HEK293 (cell line): ENCODE results near the gene KRABD2.
A peak's percentile ranks its signal among the peaks of the same experiment; 100 is the strongest.

Experiments used
- CTCF ChIA-PET: fragments of 350-600 bp; formaldehyde crosslinking; extraction: SDS; loops from one replicate; lab custom pipeline; 2021; ENCODE audit warnings: antibody characterized with exemption; lab: Yijun Ruan, JAX
- POLR2A ChIA-PET: fragments of 300-600 bp; formaldehyde crosslinking; extraction: SDS; loops from one replicate; lab custom pipeline; 2020; ENCODE audit warnings: antibody characterized with exemption, inconsistent platforms; lab: Yijun Ruan, JAX
- H3K27ac ChIP-seq: fragments of 200-500 bp; sonication (Bioruptor generic); 2 replicates; pipeline ENCODE4 v1.5.1; 2014; ENCODE audit warnings: low read depth, low read length, control low read depth, inconsistent platforms; ENCODE audit errors: extremely low read depth
- H3K36me3 ChIP-seq, 2 experiments: fragments of 200-500 bp in 1 of 2; sonication (Bioruptor generic) in 1 of 2; 1 replicate in 1 of 2; 2 replicates in 1 of 2; pipeline ENCODE4 v1.5.1; 2014 to 2017; ENCODE audit warnings: inconsistent platforms in 2 of 2, low read length in 2 of 2; ENCODE audit not compliant: control insufficient read depth in 2 of 2, insufficient read depth in 1 of 2
- H3K4me1 ChIP-seq: fragments of 200-500 bp; sonication (Bioruptor generic); 2 replicates; pipeline ENCODE4 v1.5.1; 2014; ENCODE audit warnings: mild to moderate bottlenecking, low read length, inconsistent platforms; ENCODE audit not compliant: control insufficient read depth, insufficient read depth
- H3K4me3 ChIP-seq: 2 replicates; pipeline ENCODE4 v1.5.1; 2011; ENCODE audit warnings: low read depth, mild to moderate bottlenecking, control low read depth, low read length, moderate library complexity
- H3K9me3 ChIP-seq: fragments of 200-500 bp; sonication (Bioruptor generic); 2 replicates; pipeline ENCODE4 v1.5.1; 2014; ENCODE audit warnings: low read depth, low read length, inconsistent platforms; ENCODE audit not compliant: control insufficient read depth, insufficient read depth
- EGR2 ChIP-seq: fragments of 450-650 bp; formaldehyde crosslinking; IDR thresholded peaks from 2 replicates; pipeline ENCODE4 v1.5.1; 2016; ENCODE audit warnings: low read depth, missing biosample characterization, missing genetic modification characterization
- HOXA7 ChIP-seq: sonication (generic); formaldehyde crosslinking; IDR thresholded peaks from 2 replicates; pipeline ENCODE4 v1.8.1; 2022; ENCODE audit warnings: missing genetic modification reagents, borderline replicate concordance
- KLF16 ChIP-seq: fragments of 450-650 bp; formaldehyde crosslinking; IDR thresholded peaks from 2 replicates; pipeline ENCODE4 v1.5.1; 2017; ENCODE audit warnings: missing biosample characterization, missing genetic modification characterization
- OSR2 ChIP-seq: fragments of 450-650 bp; formaldehyde crosslinking; IDR thresholded peaks from 2 replicates; pipeline ENCODE4 v1.5.1; 2016; ENCODE audit warnings: missing biosample characterization, missing genetic modification characterization
- ZFHX2 ChIP-seq: fragments of 450-650 bp; formaldehyde crosslinking; conservative IDR thresholded peaks from 2 replicates; pipeline ENCODE4 v1.5.1; 2016; ENCODE audit warnings: missing biosample characterization, missing genetic modification characterization
- ZNF140 ChIP-seq: fragments of 450-650 bp; formaldehyde crosslinking; IDR thresholded peaks from 2 replicates; pipeline ENCODE4 v1.5.1; 2016; ENCODE audit warnings: missing biosample characterization, missing genetic modification characterization
- ZNF335 ChIP-seq: fragments of 450-650 bp; formaldehyde crosslinking; conservative IDR thresholded peaks from 2 replicates; pipeline ENCODE4 v1.5.1; 2016; ENCODE audit warnings: missing biosample characterization, missing genetic modification characterization
- ZNF394 ChIP-seq: fragments of 450-650 bp; formaldehyde crosslinking; IDR thresholded peaks from 2 replicates; pipeline ENCODE4 v1.5.1; 2016; ENCODE audit warnings: missing biosample characterization, missing genetic modification characterization, mild to moderate bottlenecking, moderate library complexity, borderline replicate concordance
- ZNF48 ChIP-seq: fragments of 450-650 bp; formaldehyde crosslinking; IDR thresholded peaks from 2 replicates; pipeline ENCODE4 v1.5.1; 2016; ENCODE audit warnings: missing biosample characterization, missing genetic modification characterization
- ZNF529 ChIP-seq: fragments of 450-650 bp; formaldehyde crosslinking; IDR thresholded peaks from 2 replicates; pipeline ENCODE4 v1.5.1; 2017; ENCODE audit warnings: missing genetic modification characterization, missing biosample characterization; ENCODE audit not compliant: insufficient replicate concordance
- ZNF629 ChIP-seq: fragments of 450-650 bp; formaldehyde crosslinking; IDR thresholded peaks from 2 replicates; pipeline ENCODE4 v1.5.1; 2017; ENCODE audit warnings: missing biosample characterization, missing genetic modification characterization
- ZNF658 ChIP-seq: fragments of 450-650 bp; formaldehyde crosslinking; IDR thresholded peaks from 2 replicates; pipeline ENCODE4; 2016; ENCODE audit warnings: missing biosample characterization, missing genetic modification characterization
- ZNF776 ChIP-seq: fragments of 450-650 bp; formaldehyde crosslinking; IDR thresholded peaks from 2 replicates; pipeline ENCODE4 v1.5.0; 2017; ENCODE audit warnings: missing biosample characterization, missing genetic modification characterization, borderline replicate concordance
- ZNF792 ChIP-seq: fragments of 450-650 bp; formaldehyde crosslinking; IDR thresholded peaks from 2 replicates; pipeline ENCODE4 v1.5.1; 2016; ENCODE audit warnings: missing biosample characterization, missing genetic modification characterization
- ZNF837 ChIP-seq: fragments of 450-650 bp; formaldehyde crosslinking; IDR thresholded peaks from 2 replicates; pipeline ENCODE4 v1.5.1; 2016; ENCODE audit warnings: missing biosample characterization, missing genetic modification characterization
- ZSCAN30 ChIP-seq: fragments of 450-650 bp; IDR thresholded peaks from 2 replicates; pipeline ENCODE4 v1.5.1; 2018; ENCODE audit warnings: missing biosample characterization, mild to moderate bottlenecking, missing genetic modification characterization, moderate library complexity
- ZXDB ChIP-seq: fragments of 450-650 bp; formaldehyde crosslinking; IDR thresholded peaks from 2 replicates; pipeline ENCODE4 v1.5.1; 2016; ENCODE audit warnings: missing biosample characterization, missing genetic modification characterization
- TF ChIP-seq, protein P1 (sequence below): fragments of 450-650 bp; formaldehyde crosslinking; IDR thresholded peaks from 2 replicates; pipeline ENCODE4 v1.5.1; 2016; ENCODE audit warnings: missing biosample characterization, missing genetic modification characterization

KRABD2 gene

DNA sequence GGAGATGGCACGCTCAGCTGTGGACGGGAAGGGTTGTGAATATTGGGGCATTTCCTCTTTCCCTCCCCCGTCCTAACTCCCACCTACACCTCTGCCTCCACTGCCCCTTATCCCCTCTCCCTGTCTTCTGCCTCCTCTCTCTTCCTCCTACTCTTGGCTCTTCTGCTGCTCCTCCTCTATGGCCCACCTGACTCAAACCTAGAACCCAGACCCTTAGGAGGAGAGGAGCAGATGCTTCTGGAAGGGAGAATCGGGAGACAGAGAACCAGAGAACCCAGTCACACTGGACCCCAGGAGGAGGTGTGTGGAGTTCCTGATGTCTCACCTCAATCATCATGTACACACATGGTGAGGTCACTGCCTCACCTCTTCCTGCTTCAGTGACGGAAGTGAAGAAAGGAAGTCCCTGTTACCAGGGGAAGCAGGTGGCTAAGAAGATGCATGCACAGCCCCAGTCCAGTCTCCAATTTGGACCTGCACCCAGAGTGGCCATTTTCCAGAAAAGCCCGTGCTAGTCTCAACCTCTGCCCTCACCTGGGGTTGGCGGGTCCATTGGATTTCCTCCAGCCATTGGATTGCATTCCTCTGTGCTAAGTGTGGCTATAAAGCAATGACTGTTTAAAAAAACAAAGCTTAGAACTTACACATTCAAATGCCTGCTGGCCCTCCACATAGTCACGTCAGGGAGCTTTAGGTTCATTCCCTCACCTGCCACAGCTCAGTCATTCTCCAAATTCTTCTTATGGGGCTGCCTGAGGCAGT lies 17.1 kb upstream of the KRABD2 start:
- Histone ChIP-seq H3K27ac (no peak overlapping the region), H3K4me3 (no peak overlapping the region), H3K36me3 (no peaks in the 10 kb centered on the region), H3K9me3 (no peaks in the 10 kb centered on the region), H3K4me1 (no peaks in the 10 kb centered on the region)
- no peak for TF ChIP-seq ZNF48
- no peak for TF ChIP-seq OSR2
- 0 out of 2 replicates have a peak, but pooled peaks have one; percentile 19 for TF ChIP-seq ZNF629
- TF ChIP-seq ZFHX2 (tag by site-specific recombination): peak; percentile 62
- peak; percentile 65 for TF ChIP-seq EGR2
- TF ChIP-seq ZNF658 (tag by site-specific recombination): no peak
- TF ChIP-seq ZNF776 (tag by site-specific recombination): no peak
- CTCF ChIA-PET: interaction anchor here (0.5 to 2.5 kb wide), 5 partner anchors 10 to 333 kb away, joined by 3 to 12 read pairs (median 6); partner anchors contain the start of gene KRABD2
- POLR2A ChIA-PET: interaction anchor here (0.6 to 2.0 kb wide), 4 partner anchors 10 to 557 kb away, joined by 3 to 4 read pairs (median 4); partner anchors contain the start of gene NDEL1

DNA sequence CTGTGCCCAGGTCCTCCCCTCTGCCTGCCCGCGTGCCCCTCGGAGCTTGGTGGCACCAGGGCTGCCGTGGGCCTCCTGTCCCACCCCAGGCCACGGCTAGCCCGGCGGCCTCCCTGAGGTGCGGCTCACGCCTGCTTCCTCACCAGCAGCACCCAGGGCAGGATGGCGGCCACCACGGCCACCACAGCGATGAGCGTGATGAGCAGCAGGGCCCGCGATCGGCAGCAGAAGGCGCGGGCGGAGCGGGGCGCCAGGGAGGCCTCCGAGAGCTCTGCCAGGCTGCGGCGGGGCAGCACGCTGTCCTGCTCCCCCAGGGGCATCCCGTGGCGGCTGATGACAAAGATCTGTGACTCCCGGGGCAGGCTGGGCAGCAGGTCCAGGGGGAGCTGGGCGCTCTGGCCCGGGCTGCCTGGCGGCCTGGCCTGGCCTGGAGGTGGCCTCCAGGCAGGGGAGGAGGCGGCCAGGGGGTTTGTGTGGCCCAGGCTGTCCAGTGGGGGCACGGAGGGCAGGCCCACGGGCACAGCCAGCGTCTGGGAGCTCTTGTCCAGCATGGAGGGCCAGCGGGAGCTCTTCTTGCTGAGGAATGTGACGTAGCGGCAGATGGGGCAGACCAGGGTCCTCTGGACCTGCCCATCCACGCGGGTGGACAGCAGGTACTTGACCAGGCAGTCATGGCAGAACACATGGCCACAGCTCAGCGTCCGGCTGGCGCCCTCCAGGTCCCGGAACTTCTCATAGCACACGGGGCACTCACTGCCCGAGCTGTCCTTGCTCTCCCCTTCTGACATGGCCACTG lies 16.4 kb upstream of the KRABD2 start:
- Histone ChIP-seq H3K27ac (no peak overlapping the region), H3K4me1 (no peaks in the 10 kb centered on the region), H3K36me3 (no peaks in the 10 kb centered on the region)
- TF ChIP-seq ZNF792 (tag by site-specific recombination): no peak
- no peak for TF ChIP-seq ZNF140 (tag by site-specific recombination)
- TF ChIP-seq, all 188 proteins: peak for 0
- Histone ChIP-seq H3K9me3 (no peaks in the 10 kb centered on the region), H3K4me3 (no peak overlapping the region)
- CTCF ChIA-PET: interaction anchor here (0.5 to 2.5 kb wide), 4 partner anchors 7 to 333 kb away, joined by 3 to 12 read pairs (median 4); no protein-coding TSS in a partner anchor
- POLR2A ChIA-PET: interaction anchor here (0.7 to 2.0 kb wide), 2 partner anchors 9 to 43 kb away, joined by 4 read pairs; partner anchors contain the start of gene NDEL1

DNA sequence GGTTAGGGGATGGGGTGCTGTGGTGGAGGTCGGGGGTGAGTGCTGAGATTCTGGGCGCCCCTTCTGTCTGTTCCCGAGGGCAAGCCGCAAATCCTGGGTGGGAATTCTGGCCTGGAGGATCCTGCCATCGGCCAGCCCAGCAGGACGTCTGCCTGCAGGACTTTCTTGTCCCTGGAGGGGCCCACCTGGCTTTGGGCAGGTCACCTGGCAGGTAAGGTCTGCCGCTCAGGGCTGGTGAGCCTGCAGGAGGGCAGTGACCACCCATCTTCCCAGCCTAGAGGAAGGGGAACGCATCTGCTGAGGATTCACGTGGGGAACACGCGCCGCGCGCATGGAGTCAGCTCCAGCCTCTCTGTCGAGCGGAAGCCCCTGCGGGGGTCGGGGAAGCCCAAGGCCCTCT lies 15.8 kb upstream of the KRABD2 start:
- Histone ChIP-seq H3K4me3 (no peak overlapping the region), H3K4me1 (no peaks in the 10 kb centered on the region), H3K27ac (no peak overlapping the region), H3K36me3 (no peaks in the 10 kb centered on the region), H3K9me3 (no peaks in the 10 kb centered on the region)
- CTCF ChIA-PET: interaction anchor here (0.5 kb wide), 1 partner anchor 8 kb away, joined by 3 read pairs; no protein-coding TSS in a partner anchor
- POLR2A ChIA-PET: no interaction called here
- TF ChIP-seq ZXDB (no peak), KLF16 (tag by site-specific recombination) (no peak), ZNF837 (no peak), ZNF394 (tag by site-specific recombination) (no peak), ZSCAN30 (tag by site-specific recombination) (no peak), ZNF529 (tag by site-specific recombination) (no peak), HOXA7 (CRISPR knock-in tag) (no peak), ZNF335 (no peak)
- TF ChIP-seq, protein P1, sequence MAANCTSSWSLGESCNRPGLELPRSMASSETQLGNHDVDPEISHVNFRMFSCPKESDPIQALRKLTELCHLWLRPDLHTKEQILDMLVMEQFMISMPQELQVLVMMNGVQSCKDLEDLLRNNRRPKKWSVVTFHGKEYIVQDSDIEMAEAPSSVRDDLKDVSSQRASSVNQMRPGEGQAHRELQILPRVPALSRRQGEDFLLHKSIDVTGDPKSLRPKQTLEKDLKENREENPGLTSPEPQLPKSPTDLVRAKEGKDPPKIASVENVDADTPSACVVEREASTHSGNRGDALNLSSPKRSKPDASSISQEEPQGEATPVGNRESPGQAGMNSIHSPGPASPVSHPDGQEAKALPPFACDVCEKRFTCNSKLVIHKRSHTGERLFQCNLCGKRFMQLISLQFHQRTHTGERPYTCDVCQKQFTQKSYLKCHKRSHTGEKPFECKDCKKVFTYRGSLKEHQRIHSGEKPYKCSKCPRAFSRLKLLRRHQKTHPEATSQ (tag by site-specific recombination): no peak
